ENCODE results near the gene PKP1. TPM values are rescaled to one million over a fixed set of nuclear protein-coding genes. Genes with fewer than 3 reads are reported as not detected.
"Not testable (repeated sequence)": the region's sequence is repeated elsewhere in the genome, so short reads cannot be mapped to it uniquely, and the experiment has no call there.

PKP1 gene
- total RNA-seq, 1 donor: under 0.01 TPM

- DNase-seq (ENCODE audit: low read depth): peak; percentile 39
- TF ChIP-seq, protein P1, sequence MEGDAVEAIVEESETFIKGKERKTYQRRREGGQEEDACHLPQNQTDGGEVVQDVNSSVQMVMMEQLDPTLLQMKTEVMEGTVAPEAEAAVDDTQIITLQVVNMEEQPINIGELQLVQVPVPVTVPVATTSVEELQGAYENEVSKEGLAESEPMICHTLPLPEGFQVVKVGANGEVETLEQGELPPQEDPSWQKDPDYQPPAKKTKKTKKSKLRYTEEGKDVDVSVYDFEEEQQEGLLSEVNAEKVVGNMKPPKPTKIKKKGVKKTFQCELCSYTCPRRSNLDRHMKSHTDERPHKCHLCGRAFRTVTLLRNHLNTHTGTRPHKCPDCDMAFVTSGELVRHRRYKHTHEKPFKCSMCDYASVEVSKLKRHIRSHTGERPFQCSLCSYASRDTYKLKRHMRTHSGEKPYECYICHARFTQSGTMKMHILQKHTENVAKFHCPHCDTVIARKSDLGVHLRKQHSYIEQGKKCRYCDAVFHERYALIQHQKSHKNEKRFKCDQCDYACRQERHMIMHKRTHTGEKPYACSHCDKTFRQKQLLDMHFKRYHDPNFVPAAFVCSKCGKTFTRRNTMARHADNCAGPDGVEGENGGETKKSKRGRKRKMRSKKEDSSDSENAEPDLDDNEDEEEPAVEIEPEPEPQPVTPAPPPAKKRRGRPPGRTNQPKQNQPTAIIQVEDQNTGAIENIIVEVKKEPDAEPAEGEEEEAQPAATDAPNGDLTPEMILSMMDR (IDR thresholded peaks at IDR 0.05; ENCODE audit: insufficient read depth, low read length): peak; percentile 97
- H3K4me3 ChIP-seq (ENCODE audit: low read depth, low read length): no peak overlapping the region
These were observed 28.5 kb upstream of the PKP1 start for GRCh38 chr1:201254625-201255478.

- no peak for DNase-seq (ENCODE audit: low read depth)
- TF ChIP-seq, protein P1 (IDR thresholded peaks at IDR 0.05; ENCODE audit: insufficient read depth, low read length): no peak
- H3K4me3 ChIP-seq (ENCODE audit: low read depth, low read length): no peak overlapping the region
These were observed 27.6 kb upstream of the PKP1 start for GRCh38 chr1:201255479-201256362.

GRCh38 chr1:201258132-201258531, 25.2 kb upstream of the PKP1 start:
- not testable (repeated sequence) for H3K4me3 ChIP-seq (ENCODE audit: low read depth, low read length); DNase-seq (ENCODE audit: low read depth)

DNA sequence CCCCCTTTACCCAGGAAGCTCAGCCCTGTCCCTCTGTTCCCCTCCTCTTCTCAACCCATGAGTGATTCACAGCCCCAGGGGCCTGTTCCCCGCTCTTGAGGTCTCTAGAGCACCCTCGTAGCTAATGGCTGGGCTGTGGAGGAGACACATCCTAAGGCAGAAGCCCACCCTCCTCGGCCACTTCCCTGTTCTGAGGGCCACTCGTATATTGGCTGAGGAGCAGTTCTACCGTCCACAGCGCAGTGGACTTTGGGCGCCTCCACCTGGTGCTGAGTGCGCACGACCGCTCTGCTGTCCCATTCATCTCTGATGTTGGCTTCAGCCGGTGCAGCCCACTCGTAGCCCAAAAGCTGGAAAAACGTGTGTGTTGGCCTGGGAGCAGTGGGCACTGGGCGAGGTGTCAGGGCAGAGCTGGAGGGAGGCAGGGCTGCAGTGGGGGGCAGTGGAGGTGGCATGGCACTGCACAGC, 24.5 kb upstream of the PKP1 start:
- TF ChIP-seq, protein P1 (IDR thresholded peaks at IDR 0.05; ENCODE audit: insufficient read depth, low read length): no peak
- DNase-seq (ENCODE audit: low read depth): no peak
- H3K4me3 ChIP-seq (ENCODE audit: low read depth, low read length): no peak overlapping the region

DNA sequence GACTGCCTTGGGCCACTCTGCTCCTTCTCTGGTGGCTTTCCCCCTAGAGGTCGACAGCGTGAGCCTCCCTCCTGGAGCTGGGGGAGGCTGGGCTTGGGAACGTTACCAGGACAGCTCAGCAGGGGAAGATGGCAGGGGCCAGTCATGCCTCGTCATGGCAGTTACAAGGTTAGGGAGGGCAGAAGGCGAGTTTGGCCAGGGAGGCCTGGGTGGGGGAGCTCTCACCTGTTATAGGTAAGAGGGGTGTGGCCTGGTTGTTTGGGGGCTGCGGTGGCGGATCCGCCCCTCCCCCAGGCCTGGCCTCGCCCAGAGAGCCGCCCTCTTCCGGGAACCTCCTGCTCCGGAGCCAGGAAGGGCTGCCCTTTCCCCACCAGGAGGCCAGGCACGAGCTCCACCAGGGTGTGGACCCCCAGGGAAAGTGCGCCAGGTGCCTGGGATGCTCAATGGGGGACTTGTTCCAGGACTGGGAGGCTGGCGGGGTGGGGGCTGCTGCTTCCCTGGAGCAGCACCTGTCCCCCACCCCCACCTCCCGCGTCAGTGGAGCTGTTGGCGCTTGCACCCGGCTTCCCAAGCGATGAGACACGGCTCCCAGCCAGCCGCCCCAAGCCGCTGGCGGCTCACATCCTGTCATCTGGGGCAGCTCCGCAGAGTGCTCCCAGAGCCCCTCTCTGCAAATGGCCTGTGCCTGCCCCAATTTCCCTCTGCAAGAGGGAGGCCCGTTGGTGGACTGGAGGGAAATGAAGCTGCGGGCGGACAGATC, 23.6 kb upstream of the PKP1 start:
- TF ChIP-seq, protein P1 (IDR thresholded peaks at IDR 0.05; ENCODE audit: insufficient read depth, low read length): no peak
- H3K4me3 ChIP-seq (ENCODE audit: low read depth, low read length): no peak overlapping the region
- DNase-seq (ENCODE audit: low read depth): no peak

GRCh38 chr1:201260236-201260590, 23.1 kb upstream of the PKP1 start:
- H3K4me3 ChIP-seq (ENCODE audit: low read depth, low read length): no peak overlapping the region
- TF ChIP-seq, protein P1 (IDR thresholded peaks at IDR 0.05; ENCODE audit: insufficient read depth, low read length): no peak
- DNase-seq (ENCODE audit: low read depth): peak; percentile 48
